ENCODE measurements around the gene MYO3B.

- no peak for TF ChIP-seq CTCF (conservative IDR thresholded peaks at IDR 0.05; ENCODE audit: low read length)
- TF ChIP-seq EZH2phosphoT487 (IDR thresholded peaks at IDR 0.05; ENCODE audit: borderline replicate concordance, low read depth, low read length): no peak
Measured at GRCh38 chr2:170577356-170577755, 399.4 kb downstream of the MYO3B start.
